Mucosa of stomach (tissue), 1 donor: Measurements from ENCODE around the gene YIF1A.

ENCODE experiments used
- H3K27me3 ChIP-seq: one replicate; pipeline ENCODE4 v1.7.0; 2013; ENCODE audit warnings: mild to moderate bottlenecking, low read length; ENCODE audit not compliant: control insufficient read depth, insufficient read depth
- H3K36me3 ChIP-seq: one replicate; pipeline ENCODE4 v1.7.0; 2013; ENCODE audit warnings: low read length; ENCODE audit not compliant: control insufficient read depth, insufficient read depth
- H3K4me1 ChIP-seq: one replicate; pipeline ENCODE4 v1.7.0; 2013; ENCODE audit warnings: mild to moderate bottlenecking, low read length; ENCODE audit not compliant: control insufficient read depth, insufficient read depth
- H3K4me3 ChIP-seq: one replicate; pipeline ENCODE4 v1.7.0; 2013; ENCODE audit warnings: low read length
- H3K9ac ChIP-seq: one replicate; pipeline ENCODE4 v1.7.0; 2013; ENCODE audit warnings: mild to moderate bottlenecking, low read length, moderate library complexity
- H3K9me3 ChIP-seq: one replicate; pipeline ENCODE4 v1.7.0; 2013; ENCODE audit warnings: mild to moderate bottlenecking, low read length, moderate library complexity; ENCODE audit not compliant: control insufficient read depth
- donor health status: Pancreatic carcinoma.

The YIF1A gene

DNA sequence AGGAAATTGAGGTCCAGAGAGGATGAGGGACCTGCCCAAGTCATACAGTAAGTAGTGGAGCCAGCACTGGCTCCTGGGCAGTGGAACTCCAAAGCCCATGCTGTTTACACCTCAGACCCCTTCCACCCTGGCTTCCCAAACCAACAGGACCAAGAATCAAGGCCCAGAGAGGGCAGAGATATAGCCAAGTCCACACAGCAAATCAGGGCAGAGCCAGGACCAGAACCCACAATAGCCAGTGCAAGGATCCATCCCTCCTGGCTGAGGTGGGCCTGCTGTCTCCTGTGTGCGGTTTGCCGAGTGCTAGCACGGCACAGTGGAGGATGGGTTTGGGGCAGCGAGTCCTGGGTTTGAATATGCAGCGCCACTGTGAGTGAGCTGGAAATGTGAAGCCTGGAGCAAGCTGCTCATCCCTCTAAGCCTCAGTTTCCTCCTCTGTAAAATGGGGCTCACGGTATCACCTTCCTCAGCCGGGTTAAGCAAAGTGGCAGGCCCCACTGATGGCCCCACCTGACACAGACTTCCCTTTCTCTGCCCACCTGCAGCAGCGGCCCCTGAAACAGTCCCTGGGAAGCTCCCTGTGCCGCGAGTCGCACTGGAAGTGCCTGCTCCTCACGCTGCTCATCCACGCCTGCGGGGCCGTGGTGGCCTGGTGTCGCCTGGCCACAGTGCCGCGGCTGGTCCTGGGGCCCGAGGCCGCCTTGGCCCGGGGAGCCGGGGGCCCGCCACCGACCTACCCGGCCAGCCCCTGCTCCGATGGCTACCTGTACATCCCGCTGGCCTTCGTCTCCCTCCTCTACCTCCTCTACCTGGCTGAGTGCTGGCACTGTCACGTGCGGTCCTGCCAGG is 5.1 kb upstream of the YIF1A start:
- Histone ChIP-seq H3K9ac (no peak overlapping the region), H3K27me3 (peaks cover 13% of the 10 kb centered on the region), H3K4me3 (no peak overlapping the region)

DNA sequence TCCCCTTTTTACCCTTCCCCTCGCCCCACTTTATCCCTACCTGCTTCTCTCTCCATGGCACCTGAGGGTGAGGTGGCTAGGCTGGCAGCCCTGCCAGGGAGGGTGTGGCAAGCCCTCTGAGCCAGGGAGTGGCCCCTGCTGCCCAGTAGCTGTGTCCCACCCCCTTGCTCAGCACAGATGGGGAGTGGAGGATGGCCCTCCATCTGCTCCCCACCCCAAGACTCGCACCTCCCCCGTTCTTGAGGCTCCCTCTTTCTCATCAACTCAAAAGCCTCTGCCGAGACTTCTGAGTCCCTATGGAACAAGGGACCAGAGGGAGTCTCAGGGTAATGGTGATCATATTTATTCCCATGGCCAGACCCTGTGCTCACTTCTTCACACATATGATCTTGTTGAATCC is 4.4 kb upstream of the YIF1A start:
- Histone ChIP-seq H3K27me3 (peaks cover 13% of the 10 kb centered on the region), H3K36me3 (no peaks in the 10 kb centered on the region), H3K9ac (no peak overlapping the region), H3K4me1 (peaks cover 26% of the 10 kb centered on the region), H3K9me3 (no peaks in the 10 kb centered on the region), H3K4me3 (no peak overlapping the region)

More for the DNA sequence above, 5.1 kb upstream of the YIF1A start:
- H3K36me3 ChIP-seq = no peaks in the 10 kb centered on the region
- peaks cover 26% of the 10 kb centered on the region for H3K4me1 ChIP-seq
- no peaks in the 10 kb centered on the region for H3K9me3 ChIP-seq

GRCh38 chr11:66292543-66293332 is 3.8 kb upstream of the YIF1A start:
- Histone ChIP-seq H3K9ac (peak overlapping the region; percentile 26), H3K4me1 (peaks cover 32% of the 10 kb centered on the region), H3K36me3 (no peaks in the 10 kb centered on the region), H3K4me3 (no peak overlapping the region), H3K9me3 (no peaks in the 10 kb centered on the region), H3K27me3 (peaks cover 13% of the 10 kb centered on the region)

GRCh38 chr11:66291706-66292542 is 3.0 kb upstream of the YIF1A start, which contains the start of gene TMEM151A:
Gene TMEM151A (plus strand): TSS chr11:66291894. CDS start chr11:66292014, 120 bp downstream.
- Histone ChIP-seq H3K9me3 (no peaks in the 10 kb centered on the region), H3K36me3 (no peaks in the 10 kb centered on the region), H3K4me1 (peaks cover 40% of the 10 kb centered on the region), H3K9ac (peak within 1 kb of the TSS; percentile 26), H3K27me3 (peaks cover 13% of the 10 kb centered on the region), H3K4me3 (no peak within 1 kb of the TSS)

- Histone ChIP-seq H3K27me3 (peaks cover 13% of the 10 kb centered on the region), H3K9me3 (no peaks in the 10 kb centered on the region), H3K9ac (no peak overlapping the region), H3K36me3 (no peaks in the 10 kb centered on the region), H3K4me3 (no peak overlapping the region), H3K4me1 (peaks cover 41% of the 10 kb centered on the region)
Observed at GRCh38 chr11:66291303-66291705, 2.4 kb upstream of the YIF1A start.

DNA sequence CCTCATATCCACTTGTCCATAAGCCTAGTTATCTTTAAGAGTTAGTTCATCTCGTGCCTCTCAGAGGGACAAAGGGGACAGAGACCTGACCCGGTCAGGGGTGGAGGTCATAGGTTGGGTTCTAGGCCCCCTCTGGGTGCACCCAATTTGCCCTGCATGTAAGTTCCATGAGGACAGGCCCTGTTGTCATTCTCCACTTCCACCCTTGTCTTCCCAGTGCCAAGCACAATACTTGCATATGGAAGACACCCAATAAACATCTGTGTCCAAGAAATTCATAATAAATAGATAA is 1.3 kb upstream of the YIF1A start:
- H3K9me3 ChIP-seq = no peaks in the 10 kb centered on the region
- H3K4me3 ChIP-seq = peak overlapping the region; percentile 64
- no peaks in the 10 kb centered on the region for H3K36me3 ChIP-seq
- no peak overlapping the region for H3K9ac ChIP-seq
- H3K27me3 ChIP-seq = peaks cover 13% of the 10 kb centered on the region
- peaks cover 41% of the 10 kb centered on the region for H3K4me1 ChIP-seq

DNA sequence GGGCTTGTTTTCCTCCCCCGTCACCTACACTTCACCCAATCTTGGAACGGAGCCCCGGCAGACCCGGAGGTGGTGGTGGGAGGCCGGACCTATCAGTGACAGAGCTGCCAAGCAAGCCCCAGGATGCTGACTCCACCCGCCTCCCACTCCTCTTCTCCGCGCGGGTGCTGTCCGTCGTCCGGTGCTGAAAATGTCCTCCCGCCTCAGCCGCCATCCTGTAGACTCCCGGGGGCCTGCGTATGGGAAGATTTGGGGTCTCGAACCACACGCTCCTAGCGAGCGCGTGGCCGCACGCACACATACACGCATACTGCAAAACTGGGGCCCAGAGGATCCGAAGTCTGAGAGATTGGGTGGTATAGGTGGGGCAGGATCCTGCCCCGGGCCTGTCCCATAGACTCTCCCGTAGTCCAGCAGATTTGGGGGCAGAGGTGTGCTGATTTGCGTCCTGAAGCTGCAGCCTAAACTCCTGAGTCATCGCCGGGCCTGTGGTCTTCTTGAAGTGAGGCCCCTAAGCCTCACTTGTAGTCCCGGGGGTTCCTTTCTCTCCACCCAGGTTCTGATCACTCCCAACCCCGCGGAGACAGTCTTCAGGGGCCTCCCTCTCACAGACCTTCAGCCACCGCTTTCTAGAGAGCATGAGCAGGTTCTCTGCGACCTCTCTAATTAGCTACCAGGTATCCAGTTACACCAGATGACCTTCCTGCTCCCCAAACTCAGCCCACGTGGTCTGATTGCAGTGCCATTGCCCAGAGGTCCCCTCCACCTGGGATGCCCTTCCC is 796 bp upstream of the YIF1A start:
- peaks cover 5% of the 10 kb centered on the region for H3K36me3 ChIP-seq
- H3K27me3 ChIP-seq = peaks cover 13% of the 10 kb centered on the region
- peak overlapping the region; percentile 89 for H3K9ac ChIP-seq
- H3K4me1 ChIP-seq = peaks cover 41% of the 10 kb centered on the region
- peak overlapping the region; percentile 64 for H3K4me3 ChIP-seq
- H3K9me3 ChIP-seq = no peaks in the 10 kb centered on the region

- Histone ChIP-seq H3K4me1 (peaks cover 38% of the 10 kb centered on the region), H3K4me3 (peak overlapping the region; percentile 54), H3K27me3 (peaks cover 11% of the 10 kb centered on the region), H3K9ac (peak overlapping the region; percentile 89), H3K36me3 (peaks cover 5% of the 10 kb centered on the region), H3K9me3 (no peaks in the 10 kb centered on the region)
Observed at GRCh38 chr11:66287889-66288670, 863 bp downstream of the YIF1A start.

GRCh38 chr11:66287211-66287888 is 1.6 kb downstream of the YIF1A start:
- Histone ChIP-seq H3K9ac (no peak overlapping the region), H3K27me3 (peaks cover 4% of the 10 kb centered on the region), H3K36me3 (peaks cover 5% of the 10 kb centered on the region), H3K4me3 (no peak overlapping the region), H3K4me1 (peaks cover 35% of the 10 kb centered on the region), H3K9me3 (no peaks in the 10 kb centered on the region)

GRCh38 chr11:66286699-66287098 is 2.2 kb downstream of the YIF1A start:
- peaks cover 3% of the 10 kb centered on the region for H3K27me3 ChIP-seq
- H3K9me3 ChIP-seq = no peaks in the 10 kb centered on the region
- no peak overlapping the region for H3K4me3 ChIP-seq
- H3K9ac ChIP-seq = no peak overlapping the region
- peaks cover 36% of the 10 kb centered on the region for H3K4me1 ChIP-seq
- peaks cover 5% of the 10 kb centered on the region for H3K36me3 ChIP-seq
